ENCODE results near the gene PIM1.
"Not testable (repeated sequence)": the region's sequence is repeated elsewhere in the genome, so short reads cannot be mapped to it uniquely, and the experiment has no call there.

Gene PIM1

GRCh38 chr6:37126961-37127616 lies 42.9 kb upstream of the PIM1 start:
- no peak for DNase-seq (ENCODE audit: extremely low read depth, low read depth)
- TF ChIP-seq CTCF (IDR thresholded peaks at IDR 0.05; ENCODE audit: low read depth, low read length), result no peak

- DNase-seq (ENCODE audit: extremely low read depth, low read depth), result no peak
Measured at GRCh38 chr6:37127961-37128862, 41.7 kb upstream of the PIM1 start.

GRCh38 chr6:37128863-37129443 lies 41.0 kb upstream of the PIM1 start:
- DNase-seq (ENCODE audit: extremely low read depth, low read depth), result not testable (repeated sequence)

More at GRCh38 chr6:37127961-37128862, 41.7 kb upstream of the PIM1 start:
- no peak for TF ChIP-seq CTCF (IDR thresholded peaks at IDR 0.05; ENCODE audit: low read depth, low read length)

- no peak for TF ChIP-seq CTCF (IDR thresholded peaks at IDR 0.05; ENCODE audit: low read depth, low read length)
- no peak for DNase-seq (ENCODE audit: extremely low read depth, low read depth)
Measured at GRCh38 chr6:37129566-37129965, 40.4 kb upstream of the PIM1 start.

- no peak for DNase-seq (ENCODE audit: extremely low read depth, low read depth)
- no peak for TF ChIP-seq CTCF (IDR thresholded peaks at IDR 0.05; ENCODE audit: low read depth, low read length)
Measured at GRCh38 chr6:37130704-37131103, 39.2 kb upstream of the PIM1 start.

- TF ChIP-seq CTCF (IDR thresholded peaks at IDR 0.05; ENCODE audit: low read depth, low read length), result no peak
- DNase-seq (ENCODE audit: extremely low read depth, low read depth), result no peak
Measured at GRCh38 chr6:37131104-37131959, 38.6 kb upstream of the PIM1 start.

GRCh38 chr6:37131960-37132253 lies 38.0 kb upstream of the PIM1 start:
- no peak for TF ChIP-seq CTCF (IDR thresholded peaks at IDR 0.05; ENCODE audit: low read depth, low read length)

More at GRCh38 chr6:37131960-37132253, 38.0 kb upstream of the PIM1 start:
- DNase-seq (ENCODE audit: extremely low read depth, low read depth), result no peak

All from AG09319 (cell line).